WTC11 (cell line): ENCODE results near the gene GTF3C4. TPM values are rescaled to one million over a fixed set of nuclear protein-coding genes. Genes with fewer than 3 reads are reported as not detected.

Experiments
- ATAC-seq: fragments of 200-7000 bp; cut with Tn5 transposase; 2 replicates; pipeline ENCODE4 v1.10.0; 2021; ENCODE audit warnings: mild to moderate bottlenecking, moderate library complexity
- CTCF ChIA-PET: fragments of 300-600 bp; sonication (Branson Sonifier 250); formaldehyde crosslinking; loops from one replicate; lab custom pipeline; 2021; ENCODE audit warnings: antibody characterized with exemption; lab: Charles Lee
- POLR2A ChIA-PET: fragments of 350-600 bp; sonication (Branson Sonifier 250); formaldehyde crosslinking; loops from one replicate; lab custom pipeline; 2021; ENCODE audit warnings: antibody characterized with exemption; lab: Charles Lee
- DNase-seq: peaks from one replicate; pipeline ENCODE4 v3.0.0; 2021; ENCODE audit warnings: low spot score
- H3K27ac Mint-ChIP-seq: 2 replicates; pipeline ENCODE4 v1.8.0; 2021; ENCODE audit warnings: mixed read lengths
- H3K27me3 Mint-ChIP-seq: 2 replicates; pipeline ENCODE4 v1.8.0; 2021; ENCODE audit warnings: low read depth, mild to moderate bottlenecking, moderate library complexity, mixed read lengths
- H3K36me3 Mint-ChIP-seq: 2 replicates; pipeline ENCODE4 v1.8.0; 2021; ENCODE audit warnings: mixed read lengths
- H3K4me1 Mint-ChIP-seq: 2 replicates; pipeline ENCODE4 v1.8.0; 2022; ENCODE audit warnings: mixed read lengths
- H3K4me3 Mint-ChIP-seq: 2 replicates; pipeline ENCODE4 v1.8.0; 2021; ENCODE audit warnings: mild to moderate bottlenecking, moderate library complexity, mixed read lengths
- H3K9me3 Mint-ChIP-seq: 2 replicates; pipeline ENCODE4 v1.8.0; 2021; ENCODE audit warnings: mixed read lengths
- CBFB ChIP-seq: sonication (generic); formaldehyde crosslinking; IDR thresholded peaks from 2 replicates; pipeline ENCODE4 v1.8.1; 2022; ENCODE audit warnings: mild to moderate bottlenecking, low read depth, missing genetic modification reagents
- ELF4 ChIP-seq: sonication (generic); formaldehyde crosslinking; IDR thresholded peaks from 2 replicates; pipeline ENCODE4 v1.8.1; 2022; ENCODE audit warnings: low read depth, mild to moderate bottlenecking, moderate library complexity, missing genetic modification reagents
- EMX1 ChIP-seq: fragments of 250-450 bp; sonication (Bioruptor Pico); IDR thresholded peaks from 2 replicates; pipeline ENCODE4 v1.8.0; 2021; ENCODE audit warnings: mild to moderate bottlenecking
- ESRRA ChIP-seq: sonication (generic); formaldehyde crosslinking; IDR thresholded peaks from 2 replicates; pipeline ENCODE4 v1.8.1; 2022; ENCODE audit warnings: mild to moderate bottlenecking, missing genetic modification reagents, borderline replicate concordance
- FOXP1 ChIP-seq: sonication (generic); formaldehyde crosslinking; IDR thresholded peaks from 2 replicates; pipeline ENCODE4 v1.8.0; 2022; ENCODE audit warnings: missing genetic modification reagents, mild to moderate bottlenecking, moderate library complexity, borderline replicate concordance
- GTF2I ChIP-seq: fragments of 250-450 bp; sonication (Bioruptor Pico); conservative IDR thresholded peaks from 2 replicates; pipeline ENCODE4 v1.4.0; 2021; ENCODE audit warnings: mild to moderate bottlenecking
- KAT7 ChIP-seq: sonication (generic); formaldehyde crosslinking; IDR thresholded peaks from 2 replicates; pipeline ENCODE4 v1.8.1; 2023; ENCODE audit warnings: missing genetic modification reagents, mild to moderate bottlenecking, borderline replicate concordance
- SMAD4 ChIP-seq: sonication (generic); formaldehyde crosslinking; IDR thresholded peaks from 2 replicates; pipeline ENCODE4 v1.8.0; 2022; ENCODE audit warnings: mild to moderate bottlenecking, missing genetic modification reagents
- TEAD1 ChIP-seq: sonication (generic); formaldehyde crosslinking; IDR thresholded peaks from 2 replicates; pipeline ENCODE4 v1.8.0; 2022; ENCODE audit warnings: mild to moderate bottlenecking, missing genetic modification reagents
- ZBTB21 ChIP-seq: sonication (generic); formaldehyde crosslinking; IDR thresholded peaks from 2 replicates; pipeline ENCODE4 v1.8.1; 2023; ENCODE audit warnings: mild to moderate bottlenecking, missing genetic modification reagents, borderline replicate concordance
- ZNF317 ChIP-seq: sonication (generic); formaldehyde crosslinking; IDR thresholded peaks from 2 replicates; pipeline ENCODE4 v1.8.1; 2023; ENCODE audit warnings: low read depth, mild to moderate bottlenecking, moderate library complexity, missing genetic modification reagents, borderline replicate concordance
- ZNF396 ChIP-seq: fragments of 250-450 bp; sonication (Bioruptor Pico); IDR thresholded peaks from 2 replicates; pipeline ENCODE4 v1.8.0; 2021; ENCODE audit warnings: mild to moderate bottlenecking, moderate library complexity, borderline replicate concordance
- total RNA-seq: library from RNA; stranded (reverse); gene quantifications from 3 replicates; pipeline ENCODE4 v1.2.3, GENCODE V29; 2021
- TF ChIP-seq, protein P1 (sequence below): sonication (generic); formaldehyde crosslinking; IDR thresholded peaks from 2 replicates; pipeline ENCODE4 v1.8.0; 2023; ENCODE audit warnings: missing genetic modification reagents, mild to moderate bottlenecking, borderline replicate concordance
- TF ChIP-seq, protein P2 (sequence below): fragments of 250-450 bp; sonication (Bioruptor Pico); IDR thresholded peaks from 2 replicates; pipeline ENCODE4 v1.9.0; 2021; ENCODE audit warnings: mild to moderate bottlenecking
- TF ChIP-seq, protein P3 (sequence below): sonication (generic); formaldehyde crosslinking; IDR thresholded peaks from 2 replicates; pipeline ENCODE4 v1.8.0; 2023; ENCODE audit warnings: mild to moderate bottlenecking, missing genetic modification reagents
- TF ChIP-seq, protein P4 (sequence below): sonication (generic); formaldehyde crosslinking; IDR thresholded peaks from 2 replicates; pipeline ENCODE4 v1.8.0; 2022; ENCODE audit warnings: missing genetic modification reagents
- TF ChIP-seq, protein P5 (sequence below): sonication (generic); formaldehyde crosslinking; IDR thresholded peaks from 2 replicates; pipeline ENCODE4 v1.8.0; 2022; ENCODE audit warnings: mild to moderate bottlenecking, missing genetic modification reagents

GTF3C4 gene
- total RNA-seq, 1 experiment from 2014 or later: 31.6 TPM

DNA sequence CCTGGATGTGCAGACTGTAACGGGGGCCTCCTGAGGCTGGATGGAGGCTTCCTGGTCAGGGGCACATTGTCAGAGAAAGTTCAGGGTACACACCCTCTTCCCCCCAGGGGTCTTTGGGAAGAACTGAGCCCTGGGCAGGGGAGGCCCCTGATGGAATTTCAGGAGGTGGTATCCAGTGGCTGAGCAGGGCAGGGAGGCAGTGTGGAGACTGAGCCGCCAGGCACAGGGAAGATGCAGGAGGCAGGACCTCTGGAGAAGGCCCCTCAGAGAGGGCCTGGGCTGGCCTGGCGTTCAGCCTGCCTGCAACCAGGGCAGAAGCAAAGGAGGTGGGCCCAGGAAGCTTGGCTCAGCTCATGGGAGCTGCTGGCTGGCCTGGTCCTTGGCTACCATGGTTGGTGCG is 53.5 kb downstream of the GTF3C4 start (continued):
- TF ChIP-seq, protein P1, sequence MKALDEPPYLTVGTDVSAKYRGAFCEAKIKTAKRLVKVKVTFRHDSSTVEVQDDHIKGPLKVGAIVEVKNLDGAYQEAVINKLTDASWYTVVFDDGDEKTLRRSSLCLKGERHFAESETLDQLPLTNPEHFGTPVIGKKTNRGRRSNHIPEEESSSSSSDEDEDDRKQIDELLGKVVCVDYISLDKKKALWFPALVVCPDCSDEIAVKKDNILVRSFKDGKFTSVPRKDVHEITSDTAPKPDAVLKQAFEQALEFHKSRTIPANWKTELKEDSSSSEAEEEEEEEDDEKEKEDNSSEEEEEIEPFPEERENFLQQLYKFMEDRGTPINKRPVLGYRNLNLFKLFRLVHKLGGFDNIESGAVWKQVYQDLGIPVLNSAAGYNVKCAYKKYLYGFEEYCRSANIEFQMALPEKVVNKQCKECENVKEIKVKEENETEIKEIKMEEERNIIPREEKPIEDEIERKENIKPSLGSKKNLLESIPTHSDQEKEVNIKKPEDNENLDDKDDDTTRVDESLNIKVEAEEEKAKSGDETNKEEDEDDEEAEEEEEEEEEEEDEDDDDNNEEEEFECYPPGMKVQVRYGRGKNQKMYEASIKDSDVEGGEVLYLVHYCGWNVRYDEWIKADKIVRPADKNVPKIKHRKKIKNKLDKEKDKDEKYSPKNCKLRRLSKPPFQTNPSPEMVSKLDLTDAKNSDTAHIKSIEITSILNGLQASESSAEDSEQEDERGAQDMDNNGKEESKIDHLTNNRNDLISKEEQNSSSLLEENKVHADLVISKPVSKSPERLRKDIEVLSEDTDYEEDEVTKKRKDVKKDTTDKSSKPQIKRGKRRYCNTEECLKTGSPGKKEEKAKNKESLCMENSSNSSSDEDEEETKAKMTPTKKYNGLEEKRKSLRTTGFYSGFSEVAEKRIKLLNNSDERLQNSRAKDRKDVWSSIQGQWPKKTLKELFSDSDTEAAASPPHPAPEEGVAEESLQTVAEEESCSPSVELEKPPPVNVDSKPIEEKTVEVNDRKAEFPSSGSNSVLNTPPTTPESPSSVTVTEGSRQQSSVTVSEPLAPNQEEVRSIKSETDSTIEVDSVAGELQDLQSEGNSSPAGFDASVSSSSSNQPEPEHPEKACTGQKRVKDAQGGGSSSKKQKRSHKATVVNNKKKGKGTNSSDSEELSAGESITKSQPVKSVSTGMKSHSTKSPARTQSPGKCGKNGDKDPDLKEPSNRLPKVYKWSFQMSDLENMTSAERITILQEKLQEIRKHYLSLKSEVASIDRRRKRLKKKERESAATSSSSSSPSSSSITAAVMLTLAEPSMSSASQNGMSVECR (CRISPR knock-in tag): no peak
- TF ChIP-seq ZBTB21 (no peak), ELF4 (CRISPR knock-in tag) (no peak)
- TF ChIP-seq, all 79 proteins: peak for 0

DNA sequence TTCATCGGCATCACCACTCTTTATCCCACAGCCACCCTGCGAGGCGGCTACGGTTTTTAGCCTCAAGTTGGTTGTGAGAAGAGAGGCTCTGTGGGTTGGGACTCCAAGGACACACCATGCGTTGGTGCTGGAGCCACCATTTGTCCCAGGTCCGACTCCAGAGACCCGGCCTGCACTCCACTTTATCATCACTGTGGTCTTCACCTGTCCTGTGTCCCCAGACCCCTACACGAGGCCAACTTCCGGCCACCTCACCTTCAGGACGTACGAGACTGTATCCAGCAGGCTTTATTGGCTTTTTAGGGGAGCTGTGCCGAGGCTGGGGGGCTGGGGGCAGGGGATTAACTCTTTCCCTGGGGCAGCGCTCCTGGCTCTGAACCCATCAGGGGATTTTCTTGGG is 55.0 kb downstream of the GTF3C4 start:
- TF ChIP-seq ELF4 (CRISPR knock-in tag) (no peak), CBFB (CRISPR knock-in tag) (no peak), FOXP1 (CRISPR knock-in tag) (no peak), ESRRA (CRISPR knock-in tag) (no peak), EMX1 (CRISPR knock-in tag) (no peak), TEAD1 (CRISPR knock-in tag) (no peak), SMAD4 (CRISPR knock-in tag) (no peak), ZNF396 (no peak), GTF2I (CRISPR knock-in tag) (no peak), ZNF317 (CRISPR knock-in tag) (no peak), KAT7 (no peak)
- TF ChIP-seq, protein P2, sequence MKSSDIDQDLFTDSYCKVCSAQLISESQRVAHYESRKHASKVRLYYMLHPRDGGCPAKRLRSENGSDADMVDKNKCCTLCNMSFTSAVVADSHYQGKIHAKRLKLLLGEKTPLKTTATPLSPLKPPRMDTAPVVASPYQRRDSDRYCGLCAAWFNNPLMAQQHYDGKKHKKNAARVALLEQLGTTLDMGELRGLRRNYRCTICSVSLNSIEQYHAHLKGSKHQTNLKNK (CRISPR knock-in tag): no peak
- TF ChIP-seq, protein P3, sequence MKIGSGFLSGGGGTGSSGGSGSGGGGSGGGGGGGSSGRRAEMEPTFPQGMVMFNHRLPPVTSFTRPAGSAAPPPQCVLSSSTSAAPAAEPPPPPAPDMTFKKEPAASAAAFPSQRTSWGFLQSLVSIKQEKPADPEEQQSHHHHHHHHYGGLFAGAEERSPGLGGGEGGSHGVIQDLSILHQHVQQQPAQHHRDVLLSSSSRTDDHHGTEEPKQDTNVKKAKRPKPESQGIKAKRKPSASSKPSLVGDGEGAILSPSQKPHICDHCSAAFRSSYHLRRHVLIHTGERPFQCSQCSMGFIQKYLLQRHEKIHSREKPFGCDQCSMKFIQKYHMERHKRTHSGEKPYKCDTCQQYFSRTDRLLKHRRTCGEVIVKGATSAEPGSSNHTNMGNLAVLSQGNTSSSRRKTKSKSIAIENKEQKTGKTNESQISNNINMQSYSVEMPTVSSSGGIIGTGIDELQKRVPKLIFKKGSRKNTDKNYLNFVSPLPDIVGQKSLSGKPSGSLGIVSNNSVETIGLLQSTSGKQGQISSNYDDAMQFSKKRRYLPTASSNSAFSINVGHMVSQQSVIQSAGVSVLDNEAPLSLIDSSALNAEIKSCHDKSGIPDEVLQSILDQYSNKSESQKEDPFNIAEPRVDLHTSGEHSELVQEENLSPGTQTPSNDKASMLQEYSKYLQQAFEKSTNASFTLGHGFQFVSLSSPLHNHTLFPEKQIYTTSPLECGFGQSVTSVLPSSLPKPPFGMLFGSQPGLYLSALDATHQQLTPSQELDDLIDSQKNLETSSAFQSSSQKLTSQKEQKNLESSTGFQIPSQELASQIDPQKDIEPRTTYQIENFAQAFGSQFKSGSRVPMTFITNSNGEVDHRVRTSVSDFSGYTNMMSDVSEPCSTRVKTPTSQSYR: no peak
- TF ChIP-seq, protein P4, sequence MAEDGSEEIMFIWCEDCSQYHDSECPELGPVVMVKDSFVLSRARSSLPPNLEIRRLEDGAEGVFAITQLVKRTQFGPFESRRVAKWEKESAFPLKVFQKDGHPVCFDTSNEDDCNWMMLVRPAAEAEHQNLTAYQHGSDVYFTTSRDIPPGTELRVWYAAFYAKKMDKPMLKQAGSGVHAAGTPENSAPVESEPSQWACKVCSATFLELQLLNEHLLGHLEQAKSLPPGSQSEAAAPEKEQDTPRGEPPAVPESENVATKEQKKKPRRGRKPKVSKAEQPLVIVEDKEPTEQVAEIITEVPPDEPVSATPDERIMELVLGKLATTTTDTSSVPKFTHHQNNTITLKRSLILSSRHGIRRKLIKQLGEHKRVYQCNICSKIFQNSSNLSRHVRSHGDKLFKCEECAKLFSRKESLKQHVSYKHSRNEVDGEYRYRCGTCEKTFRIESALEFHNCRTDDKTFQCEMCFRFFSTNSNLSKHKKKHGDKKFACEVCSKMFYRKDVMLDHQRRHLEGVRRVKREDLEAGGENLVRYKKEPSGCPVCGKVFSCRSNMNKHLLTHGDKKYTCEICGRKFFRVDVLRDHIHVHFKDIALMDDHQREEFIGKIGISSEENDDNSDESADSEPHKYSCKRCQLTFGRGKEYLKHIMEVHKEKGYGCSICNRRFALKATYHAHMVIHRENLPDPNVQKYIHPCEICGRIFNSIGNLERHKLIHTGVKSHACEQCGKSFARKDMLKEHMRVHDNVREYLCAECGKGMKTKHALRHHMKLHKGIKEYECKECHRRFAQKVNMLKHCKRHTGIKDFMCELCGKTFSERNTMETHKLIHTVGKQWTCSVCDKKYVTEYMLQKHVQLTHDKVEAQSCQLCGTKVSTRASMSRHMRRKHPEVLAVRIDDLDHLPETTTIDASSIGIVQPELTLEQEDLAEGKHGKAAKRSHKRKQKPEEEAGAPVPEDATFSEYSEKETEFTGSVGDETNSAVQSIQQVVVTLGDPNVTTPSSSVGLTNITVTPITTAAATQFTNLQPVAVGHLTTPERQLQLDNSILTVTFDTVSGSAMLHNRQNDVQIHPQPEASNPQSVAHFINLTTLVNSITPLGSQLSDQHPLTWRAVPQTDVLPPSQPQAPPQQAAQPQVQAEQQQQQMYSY (CRISPR knock-in tag): no peak
- TF ChIP-seq, protein P5, sequence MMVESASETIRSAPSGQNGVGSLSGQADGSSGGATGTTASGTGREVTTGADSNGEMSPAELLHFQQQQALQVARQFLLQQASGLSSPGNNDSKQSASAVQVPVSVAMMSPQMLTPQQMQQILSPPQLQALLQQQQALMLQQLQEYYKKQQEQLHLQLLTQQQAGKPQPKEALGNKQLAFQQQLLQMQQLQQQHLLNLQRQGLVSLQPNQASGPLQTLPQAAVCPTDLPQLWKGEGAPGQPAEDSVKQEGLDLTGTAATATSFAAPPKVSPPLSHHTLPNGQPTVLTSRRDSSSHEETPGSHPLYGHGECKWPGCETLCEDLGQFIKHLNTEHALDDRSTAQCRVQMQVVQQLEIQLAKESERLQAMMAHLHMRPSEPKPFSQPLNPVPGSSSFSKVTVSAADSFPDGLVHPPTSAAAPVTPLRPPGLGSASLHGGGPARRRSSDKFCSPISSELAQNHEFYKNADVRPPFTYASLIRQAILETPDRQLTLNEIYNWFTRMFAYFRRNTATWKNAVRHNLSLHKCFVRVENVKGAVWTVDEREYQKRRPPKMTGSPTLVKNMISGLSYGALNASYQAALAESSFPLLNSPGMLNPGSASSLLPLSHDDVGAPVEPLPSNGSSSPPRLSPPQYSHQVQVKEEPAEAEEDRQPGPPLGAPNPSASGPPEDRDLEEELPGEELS (CRISPR knock-in tag): no peak
- TF ChIP-seq, all 79 proteins: peak for 0
- CTCF ChIA-PET: interaction anchor here (1.2 kb wide), 1 partner anchor 75 kb away, joined by 3 read pairs; no protein-coding TSS in a partner anchor
- H3K36me3 Mint-ChIP-seq: no peaks in the 10 kb centered on the region

More for the DNA sequence above, 55.0 kb downstream of the GTF3C4 start:
- DNase-seq (no peak), ATAC-seq (no peak)
- Mint-ChIP-seq H3K4me1 (no peaks in the 10 kb centered on the region), H3K4me3 (no peak overlapping the region), H3K9me3 (no peaks in the 10 kb centered on the region), H3K27ac (no peak overlapping the region), H3K27me3 (no peaks in the 10 kb centered on the region; the same call in 1 of the 2 replicates)
- POLR2A ChIA-PET: no interaction called here
